ENCODE results near the gene LNX2.

LNX2 gene

DNA sequence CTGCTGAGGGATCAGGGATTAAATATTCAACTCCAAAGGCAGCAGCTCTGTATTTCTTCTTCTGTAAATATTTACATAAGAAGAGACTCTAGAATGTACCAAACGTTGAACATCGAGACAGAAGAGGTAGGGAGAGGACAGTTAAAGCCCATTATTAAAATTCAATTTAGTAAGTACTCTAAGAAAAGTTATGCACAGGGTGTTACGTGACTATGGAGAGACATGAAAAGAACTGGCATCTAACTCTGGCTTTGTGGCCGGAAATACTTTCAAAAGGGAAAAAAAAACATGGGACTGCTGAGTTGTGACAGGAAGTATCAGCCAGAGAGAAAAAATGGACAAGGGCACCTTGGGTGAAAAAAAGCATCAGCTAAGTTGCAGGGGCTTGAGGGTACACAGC lies 36.7 kb downstream of the LNX2 start:
- no peak overlapping the region for H3K4me3 ChIP-seq (ENCODE audit: control insufficient read depth, low read depth, low read length)
- no peak for DNase-seq (ENCODE audit: low read depth)
- TF ChIP-seq, protein P1, sequence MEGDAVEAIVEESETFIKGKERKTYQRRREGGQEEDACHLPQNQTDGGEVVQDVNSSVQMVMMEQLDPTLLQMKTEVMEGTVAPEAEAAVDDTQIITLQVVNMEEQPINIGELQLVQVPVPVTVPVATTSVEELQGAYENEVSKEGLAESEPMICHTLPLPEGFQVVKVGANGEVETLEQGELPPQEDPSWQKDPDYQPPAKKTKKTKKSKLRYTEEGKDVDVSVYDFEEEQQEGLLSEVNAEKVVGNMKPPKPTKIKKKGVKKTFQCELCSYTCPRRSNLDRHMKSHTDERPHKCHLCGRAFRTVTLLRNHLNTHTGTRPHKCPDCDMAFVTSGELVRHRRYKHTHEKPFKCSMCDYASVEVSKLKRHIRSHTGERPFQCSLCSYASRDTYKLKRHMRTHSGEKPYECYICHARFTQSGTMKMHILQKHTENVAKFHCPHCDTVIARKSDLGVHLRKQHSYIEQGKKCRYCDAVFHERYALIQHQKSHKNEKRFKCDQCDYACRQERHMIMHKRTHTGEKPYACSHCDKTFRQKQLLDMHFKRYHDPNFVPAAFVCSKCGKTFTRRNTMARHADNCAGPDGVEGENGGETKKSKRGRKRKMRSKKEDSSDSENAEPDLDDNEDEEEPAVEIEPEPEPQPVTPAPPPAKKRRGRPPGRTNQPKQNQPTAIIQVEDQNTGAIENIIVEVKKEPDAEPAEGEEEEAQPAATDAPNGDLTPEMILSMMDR (IDR thresholded peaks at IDR 0.05; ENCODE audit: control insufficient read depth, insufficient read depth, low read depth, low read length, missing control alignments) = no peak

DNA sequence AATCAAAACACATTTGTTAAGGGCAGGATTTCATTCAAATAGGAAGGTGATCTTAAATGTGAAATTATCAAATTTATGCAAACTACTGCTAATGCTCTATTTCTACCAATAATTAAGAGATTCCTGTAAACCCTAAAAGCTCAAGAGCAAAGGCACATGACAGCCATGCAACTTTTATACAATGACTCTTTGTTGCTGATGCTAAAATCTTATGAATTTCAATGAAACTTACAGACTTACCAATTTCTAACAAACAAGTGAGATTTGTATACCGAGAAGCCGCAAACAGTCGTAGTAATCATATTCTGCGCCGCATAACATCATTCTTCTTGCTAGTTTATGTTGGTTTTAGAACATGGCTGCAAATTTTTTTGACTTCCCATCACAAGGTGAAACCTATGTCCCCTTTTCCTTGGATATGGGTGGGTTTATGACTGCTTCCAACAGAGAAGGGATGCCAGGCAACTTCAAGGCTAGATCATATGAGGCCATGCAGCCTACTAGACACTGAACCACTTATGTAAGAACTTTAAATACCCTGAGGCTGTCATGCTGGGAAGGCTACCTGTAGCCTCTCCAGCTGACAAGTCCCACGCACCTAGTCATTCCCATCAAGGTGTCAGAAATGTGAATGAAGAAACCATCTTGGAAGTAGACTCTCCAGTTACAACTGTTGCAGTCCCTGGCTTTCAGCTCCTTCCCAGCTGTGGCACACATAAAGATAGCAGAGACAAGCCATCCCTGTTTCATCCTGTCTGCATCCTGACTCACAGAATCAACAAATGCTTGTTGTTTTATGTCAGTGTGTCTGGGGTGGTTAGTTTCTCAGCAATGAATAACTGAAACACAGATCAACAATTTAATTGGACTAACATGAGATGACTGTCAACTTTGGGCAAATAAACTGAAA lies 42.0 kb downstream of the LNX2 start:
- H3K4me3 ChIP-seq (ENCODE audit: control insufficient read depth, low read depth, low read length) = no peak overlapping the region
- no peak for DNase-seq (ENCODE audit: low read depth)
- TF ChIP-seq, protein P1 (IDR thresholded peaks at IDR 0.05; ENCODE audit: control insufficient read depth, insufficient read depth, low read depth, low read length, missing control alignments) = no peak

DNA sequence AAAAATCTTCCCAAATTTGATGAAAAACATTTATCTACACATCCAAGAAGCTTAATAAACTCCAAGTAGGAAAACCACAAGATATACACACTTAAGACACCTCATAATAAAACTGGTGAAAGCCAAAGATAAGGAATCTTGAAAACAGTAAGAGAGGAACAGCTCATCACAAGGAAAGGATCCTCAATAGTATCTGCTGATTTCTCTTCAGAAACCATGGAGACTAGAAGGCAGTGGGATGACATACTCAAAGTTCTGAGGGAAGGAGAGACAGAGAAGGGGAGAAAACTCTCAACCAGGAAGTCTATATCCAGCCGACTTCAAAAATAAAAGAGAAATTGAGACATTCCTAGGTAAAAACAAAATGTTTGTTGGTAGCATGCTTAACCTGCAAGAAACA lies 45.7 kb downstream of the LNX2 start:
- no peak overlapping the region for H3K4me3 ChIP-seq (ENCODE audit: control insufficient read depth, low read depth, low read length)
- TF ChIP-seq, protein P1 (IDR thresholded peaks at IDR 0.05; ENCODE audit: control insufficient read depth, insufficient read depth, low read depth, low read length, missing control alignments) = no peak
- DNase-seq (ENCODE audit: low read depth) = no peak

DNA sequence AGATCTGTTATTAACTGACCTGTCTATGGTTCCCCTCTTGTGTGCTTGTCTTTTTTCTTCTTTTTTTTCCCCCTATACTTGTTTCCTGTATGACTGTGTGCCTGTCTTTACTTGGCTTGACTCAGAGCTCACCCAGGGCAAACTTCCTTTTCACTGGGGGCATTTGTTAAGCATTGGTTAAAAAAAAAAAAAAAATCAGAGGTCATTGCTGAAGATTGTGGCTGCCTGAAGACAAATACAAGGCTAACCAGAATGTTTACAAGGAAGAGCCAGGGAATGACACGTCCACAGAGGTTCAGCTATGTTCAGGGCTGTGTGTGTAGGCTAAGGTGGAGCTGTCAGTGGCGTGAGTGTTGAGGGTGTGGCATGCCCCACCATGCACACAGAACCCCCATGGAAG lies 47.1 kb downstream of the LNX2 start:
- TF ChIP-seq, protein P1 (IDR thresholded peaks at IDR 0.05; ENCODE audit: control insufficient read depth, insufficient read depth, low read depth, low read length, missing control alignments) = no peak
- DNase-seq (ENCODE audit: low read depth) = no peak
- H3K4me3 ChIP-seq (ENCODE audit: control insufficient read depth, low read depth, low read length) = no peak overlapping the region

DNA sequence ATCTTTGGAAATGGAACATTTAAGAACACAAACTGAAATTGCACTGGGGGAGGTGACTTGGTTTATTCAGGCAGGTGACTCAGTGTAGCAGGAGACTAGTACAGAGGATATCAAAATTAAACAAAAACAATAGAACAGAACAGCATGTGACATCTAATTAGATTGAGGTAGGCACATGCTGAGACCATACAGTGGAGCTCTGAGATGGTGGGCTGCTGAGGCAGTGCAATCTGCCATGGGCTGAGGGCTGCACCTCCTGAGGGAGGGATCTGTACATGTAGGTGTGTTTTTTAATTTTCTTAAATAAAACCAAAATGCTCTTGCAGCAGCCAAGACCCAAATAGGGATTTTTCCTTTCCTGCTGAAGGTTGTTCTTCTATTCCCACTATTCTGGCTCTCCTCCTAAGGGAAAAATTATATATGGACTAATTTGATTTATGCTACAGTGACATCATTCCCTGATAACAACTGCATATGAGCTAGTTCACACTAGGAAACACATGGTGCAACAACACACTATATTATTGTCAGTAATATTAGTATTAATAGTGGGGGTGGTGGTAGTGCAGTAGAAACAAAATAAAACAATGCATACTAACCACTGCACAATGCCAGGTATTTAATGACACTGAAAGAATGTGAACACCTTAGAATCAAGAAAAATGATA lies 48.0 kb downstream of the LNX2 start:
- TF ChIP-seq, protein P1 (IDR thresholded peaks at IDR 0.05; ENCODE audit: control insufficient read depth, insufficient read depth, low read depth, low read length, missing control alignments) = no peak
- DNase-seq (ENCODE audit: low read depth) = no peak
- no peak overlapping the region for H3K4me3 ChIP-seq (ENCODE audit: control insufficient read depth, low read depth, low read length)

DNA sequence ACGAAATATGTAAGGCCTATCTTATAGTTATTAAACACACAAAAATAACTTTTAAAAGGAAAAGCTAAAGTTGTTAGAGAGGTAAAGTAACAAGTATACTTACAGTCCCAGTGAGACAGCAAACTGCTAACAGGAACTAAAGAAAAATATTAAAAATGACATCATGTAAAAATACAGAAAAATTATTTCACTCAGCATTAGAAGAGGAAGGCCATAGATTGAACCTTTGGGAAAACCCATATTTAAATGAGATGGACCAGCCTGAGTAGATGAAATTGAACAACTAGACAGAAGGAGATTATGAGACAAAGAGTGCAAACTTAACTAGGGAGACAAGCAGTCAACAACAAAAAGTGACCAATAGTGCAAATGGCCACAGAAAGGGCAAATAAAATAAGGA lies 49.4 kb downstream of the LNX2 start:
- DNase-seq (ENCODE audit: low read depth) = no peak
- TF ChIP-seq, protein P1 (IDR thresholded peaks at IDR 0.05; ENCODE audit: control insufficient read depth, insufficient read depth, low read depth, low read length, missing control alignments) = no peak
- H3K4me3 ChIP-seq (ENCODE audit: control insufficient read depth, low read depth, low read length) = no peak overlapping the region

Data from AG09309 (cell line).